Measurements from ENCODE around the gene CDH20. TPM values are rescaled to one million over a fixed set of nuclear protein-coding genes. Genes with fewer than 3 reads are reported as not detected.

The CDH20 gene
- total RNA-seq, 1 donor from 2014 or later, result 0.63 TPM

DNA sequence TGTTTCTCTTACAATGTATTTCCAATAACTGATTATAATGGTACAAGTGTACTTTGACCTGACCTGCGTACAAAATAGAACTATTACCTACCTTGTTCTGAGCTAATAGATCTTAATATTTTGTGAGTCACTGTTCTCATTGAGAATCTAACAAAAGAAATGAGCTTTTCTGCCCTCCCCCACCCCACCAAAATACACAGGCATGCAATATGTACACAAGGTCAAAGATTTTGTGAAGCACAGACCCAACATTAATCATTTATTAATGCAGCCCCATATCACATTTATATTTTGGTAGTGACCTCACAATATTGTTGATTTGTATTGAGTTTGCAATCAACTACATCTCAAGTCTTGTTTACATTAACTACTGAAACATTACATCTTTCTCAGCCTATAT is 86.5 kb downstream of the CDH20 start:
- no peak overlapping the region for H3K4me3 Mint-ChIP-seq
- TF ChIP-seq, protein P1, sequence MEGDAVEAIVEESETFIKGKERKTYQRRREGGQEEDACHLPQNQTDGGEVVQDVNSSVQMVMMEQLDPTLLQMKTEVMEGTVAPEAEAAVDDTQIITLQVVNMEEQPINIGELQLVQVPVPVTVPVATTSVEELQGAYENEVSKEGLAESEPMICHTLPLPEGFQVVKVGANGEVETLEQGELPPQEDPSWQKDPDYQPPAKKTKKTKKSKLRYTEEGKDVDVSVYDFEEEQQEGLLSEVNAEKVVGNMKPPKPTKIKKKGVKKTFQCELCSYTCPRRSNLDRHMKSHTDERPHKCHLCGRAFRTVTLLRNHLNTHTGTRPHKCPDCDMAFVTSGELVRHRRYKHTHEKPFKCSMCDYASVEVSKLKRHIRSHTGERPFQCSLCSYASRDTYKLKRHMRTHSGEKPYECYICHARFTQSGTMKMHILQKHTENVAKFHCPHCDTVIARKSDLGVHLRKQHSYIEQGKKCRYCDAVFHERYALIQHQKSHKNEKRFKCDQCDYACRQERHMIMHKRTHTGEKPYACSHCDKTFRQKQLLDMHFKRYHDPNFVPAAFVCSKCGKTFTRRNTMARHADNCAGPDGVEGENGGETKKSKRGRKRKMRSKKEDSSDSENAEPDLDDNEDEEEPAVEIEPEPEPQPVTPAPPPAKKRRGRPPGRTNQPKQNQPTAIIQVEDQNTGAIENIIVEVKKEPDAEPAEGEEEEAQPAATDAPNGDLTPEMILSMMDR (conservative IDR thresholded peaks at IDR 0.05), result no peak
- H3K4me1 Mint-ChIP-seq, result peaks cover 17% of the 10 kb centered on the region
- no peak overlapping the region for H3K27ac Mint-ChIP-seq (ENCODE audit: unreplicated experiment)
- DNase-seq (ENCODE audit: low read depth, low spot score), result no peak
- H3K36me3 Mint-ChIP-seq (ENCODE audit: low read depth), result no peaks in the 10 kb centered on the region
- no peaks in the 10 kb centered on the region for H3K9me3 Mint-ChIP-seq
- no peaks in the 10 kb centered on the region for H3K27me3 Mint-ChIP-seq (ENCODE audit: low read depth)

DNA sequence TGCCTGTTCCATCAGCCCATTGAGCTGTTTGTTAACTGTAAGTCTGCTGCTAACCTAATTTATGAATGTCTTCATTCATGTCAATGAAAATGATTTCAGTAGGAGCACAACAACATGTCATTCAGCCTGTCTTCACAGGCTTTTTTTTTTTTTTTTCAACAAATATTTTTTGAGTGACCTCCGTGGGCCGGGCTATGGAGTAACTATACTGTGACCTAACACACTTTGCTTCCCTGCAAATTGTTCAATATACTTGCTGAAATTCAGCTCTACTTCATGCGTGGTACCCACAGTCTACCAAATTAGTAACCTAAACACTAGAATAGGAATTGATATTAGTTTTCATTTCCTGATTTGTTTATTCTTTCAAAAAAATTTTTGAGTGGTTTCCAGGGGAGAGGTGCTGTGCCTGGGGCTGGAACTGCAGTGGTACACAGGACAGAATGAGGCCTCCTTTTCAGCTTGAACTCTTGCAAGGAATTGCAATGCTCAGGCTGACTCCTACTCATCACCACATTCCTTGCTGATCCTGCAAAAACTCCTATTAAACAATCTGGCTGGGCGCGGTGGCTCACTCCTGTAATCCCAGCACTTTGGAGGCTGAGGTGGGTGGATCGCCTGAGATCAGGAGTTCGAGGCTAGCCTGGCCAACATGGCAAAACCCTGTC is 87.1 kb downstream of the CDH20 start:
- Mint-ChIP-seq H3K27ac (ENCODE audit: unreplicated experiment) (peak overlapping the region; percentile 58), H3K27me3 (ENCODE audit: low read depth) (no peaks in the 10 kb centered on the region), H3K9me3 (no peaks in the 10 kb centered on the region), H3K4me3 (no peak overlapping the region), H3K4me1 (peaks cover 14% of the 10 kb centered on the region), H3K36me3 (ENCODE audit: low read depth) (no peaks in the 10 kb centered on the region)
- TF ChIP-seq, protein P1 (conservative IDR thresholded peaks at IDR 0.05), result no peak
- DNase-seq (ENCODE audit: low read depth, low spot score), result no peak

DNA sequence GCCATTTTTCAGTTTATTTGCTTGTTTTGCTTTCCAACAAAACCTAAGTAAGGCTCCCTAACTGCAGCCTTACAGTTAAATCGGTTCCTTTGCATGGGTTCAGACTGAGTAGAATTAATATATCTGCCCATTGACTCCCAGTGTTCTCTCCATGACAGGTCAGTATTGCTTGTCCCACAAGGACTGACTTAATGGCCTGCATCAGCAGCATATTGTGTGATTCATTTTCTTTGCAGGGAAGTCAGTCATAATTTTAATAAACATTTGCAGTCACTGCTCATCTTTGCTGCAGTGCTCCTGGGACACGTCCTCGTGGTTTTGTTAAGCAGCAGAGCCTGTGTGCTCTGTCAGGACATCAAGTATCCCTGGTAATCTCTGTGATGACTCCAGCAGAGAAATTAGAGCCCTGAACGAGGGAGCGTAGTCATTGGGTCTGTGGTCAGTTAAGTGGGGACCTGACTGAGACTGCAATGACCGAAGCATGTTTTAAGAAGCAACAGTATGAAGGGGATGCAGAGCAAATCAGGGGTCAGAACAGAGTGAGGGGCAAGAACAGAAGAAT is 93.3 kb downstream of the CDH20 start:
- H3K4me3 Mint-ChIP-seq, result no peak overlapping the region
- H3K27ac Mint-ChIP-seq (ENCODE audit: unreplicated experiment), result no peak overlapping the region
- TF ChIP-seq, protein P1 (conservative IDR thresholded peaks at IDR 0.05), result no peak
- H3K4me1 Mint-ChIP-seq, result no peaks in the 10 kb centered on the region
- no peaks in the 10 kb centered on the region for H3K36me3 Mint-ChIP-seq (ENCODE audit: low read depth)
- H3K27me3 Mint-ChIP-seq (ENCODE audit: low read depth), result no peaks in the 10 kb centered on the region
- no peak for DNase-seq (ENCODE audit: low read depth, low spot score)
- no peaks in the 10 kb centered on the region for H3K9me3 Mint-ChIP-seq

DNA sequence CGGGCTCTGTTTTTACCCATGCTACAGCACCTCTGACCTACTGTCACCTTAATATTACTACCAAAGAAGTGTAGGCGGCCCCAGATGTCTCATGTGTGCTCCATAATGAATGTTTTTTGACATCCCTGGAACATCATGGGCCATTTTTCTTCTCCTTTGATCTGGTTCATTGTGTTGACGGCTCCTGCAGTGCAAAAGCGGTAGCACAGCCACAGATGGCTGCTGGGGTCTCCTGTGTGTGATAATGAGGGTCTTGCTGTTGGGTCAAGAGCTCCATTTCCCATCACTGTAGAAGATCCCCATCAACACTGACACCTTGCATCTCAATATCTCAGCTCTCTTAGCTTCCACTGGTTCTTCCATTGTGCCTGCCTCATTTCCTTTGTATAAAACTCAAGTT is 95.0 kb downstream of the CDH20 start:
- Mint-ChIP-seq H3K4me1 (no peaks in the 10 kb centered on the region), H3K4me3 (no peak overlapping the region), H3K36me3 (ENCODE audit: low read depth) (no peaks in the 10 kb centered on the region), H3K27ac (ENCODE audit: unreplicated experiment) (no peak overlapping the region), H3K27me3 (ENCODE audit: low read depth) (no peaks in the 10 kb centered on the region), H3K9me3 (no peaks in the 10 kb centered on the region)
- DNase-seq (ENCODE audit: low read depth, low spot score), result no peak
- TF ChIP-seq, protein P1 (conservative IDR thresholded peaks at IDR 0.05), result no peak

DNA sequence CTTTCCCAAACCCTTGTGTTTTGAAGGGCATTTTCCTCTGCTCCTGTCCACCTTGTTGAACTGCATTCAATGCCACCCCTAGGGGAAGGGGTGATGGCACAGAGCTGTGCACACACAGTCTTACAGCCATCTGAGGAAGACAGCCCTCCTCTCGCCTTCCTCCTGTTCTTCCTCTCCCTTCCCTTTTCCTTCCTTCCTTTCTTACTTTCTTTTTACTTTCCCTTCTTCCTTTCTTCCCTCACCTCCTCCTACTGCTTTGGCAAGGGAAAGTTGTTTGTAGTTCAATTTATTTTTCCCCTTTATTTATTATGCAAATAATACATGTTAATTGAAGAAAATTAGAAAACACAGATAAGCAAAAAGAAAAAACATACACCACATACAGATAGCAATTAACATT is 99.4 kb downstream of the CDH20 start:
- no peaks in the 10 kb centered on the region for H3K27me3 Mint-ChIP-seq (ENCODE audit: low read depth)
- H3K4me1 Mint-ChIP-seq, result no peaks in the 10 kb centered on the region
- no peak overlapping the region for H3K27ac Mint-ChIP-seq (ENCODE audit: unreplicated experiment)
- no peak for DNase-seq (ENCODE audit: low read depth, low spot score)
- H3K9me3 Mint-ChIP-seq, result no peaks in the 10 kb centered on the region
- TF ChIP-seq, protein P1 (conservative IDR thresholded peaks at IDR 0.05), result no peak
- no peaks in the 10 kb centered on the region for H3K36me3 Mint-ChIP-seq (ENCODE audit: low read depth)
- no peak overlapping the region for H3K4me3 Mint-ChIP-seq

All from neural crest cell (in vitro differentiated cells).